GM23248 (cell line): Measurements from ENCODE around the gene FBXL3. TPM values are rescaled to one million over a fixed set of nuclear protein-coding genes. Genes with fewer than 3 reads are reported as not detected.
"Not testable (repeated sequence)": the region's sequence is repeated elsewhere in the genome, so short reads cannot be mapped to it uniquely, and the experiment has no call there.

Source experiments
- DNase-seq: peaks from one replicate; pipeline ENCODE4 v3.0.0-alpha.2; 2015
- H2AFZ ChIP-seq: fragments of 200-600 bp; sonication (generic); 2 replicates; pipeline ENCODE4 v1.6.1; 2016; ENCODE audit warnings: antibody characterized with exemption
- H3F3A ChIP-seq: fragments of 200-600 bp; sonication (generic); 2 replicates; pipeline ENCODE4 v1.6.1; 2016; ENCODE audit warnings: mild to moderate bottlenecking, antibody characterized with exemption, mixed run types; ENCODE audit not compliant: insufficient read depth
- H3K27ac ChIP-seq: fragments of 200-600 bp; sonication (generic); 2 replicates; pipeline ENCODE4 v1.5.1; 2016; ENCODE audit warnings: mild to moderate bottlenecking
- H3K27me3 ChIP-seq: fragments of 200-600 bp; sonication (generic); replicated peaks from 2 replicates; pipeline ENCODE4 v1.6.1; 2016; ENCODE audit warnings: mild to moderate bottlenecking; ENCODE audit not compliant: insufficient read depth
- H3K36me3 ChIP-seq: fragments of 200-600 bp; sonication (generic); 2 replicates; pipeline ENCODE4 v1.6.1; 2016; ENCODE audit warnings: low read depth, mild to moderate bottlenecking
- H3K4me1 ChIP-seq: fragments of 200-600 bp; sonication (generic); 2 replicates; pipeline ENCODE4 v1.6.1; 2016; ENCODE audit warnings: mild to moderate bottlenecking; ENCODE audit not compliant: insufficient read depth
- H3K4me2 ChIP-seq: fragments of 200-600 bp; sonication (generic); one replicate; pipeline ENCODE4 v1.6.1; 2016; ENCODE audit warnings: mild to moderate bottlenecking; ENCODE audit not compliant: unreplicated experiment
- H3K4me3 ChIP-seq: fragments of 200-600 bp; sonication (generic); 2 replicates; pipeline ENCODE4 v1.5.1; 2016; ENCODE audit warnings: mild to moderate bottlenecking
- H3K79me2 ChIP-seq: fragments of 200-600 bp; sonication (generic); 2 replicates; pipeline ENCODE4 v1.6.1; 2016; ENCODE audit warnings: mild to moderate bottlenecking; ENCODE audit not compliant: insufficient read depth
- H3K9ac ChIP-seq: fragments of 200-600 bp; sonication (generic); 2 replicates; pipeline ENCODE4 v1.6.1; 2016; ENCODE audit warnings: mild to moderate bottlenecking
- H3K9me2 ChIP-seq: fragments of 200-600 bp; sonication (generic); 2 replicates; pipeline ENCODE4 v1.6.1; 2016; ENCODE audit warnings: mixed run types, mild to moderate bottlenecking, moderate library complexity; ENCODE audit not compliant: insufficient read depth
- H3K9me3 ChIP-seq: fragments of 200-600 bp; sonication (generic); one replicate; pipeline ENCODE4 v1.6.1; 2017; ENCODE audit warnings: low read depth
- H4K20me1 ChIP-seq: fragments of 200-600 bp; sonication (generic); 2 replicates; pipeline ENCODE4 v1.6.0; 2016; ENCODE audit not compliant: insufficient read depth
- EZH2 ChIP-seq: fragments of 200-600 bp; sonication (generic); IDR thresholded peaks from 2 replicates; pipeline ENCODE4 v1.6.1; 2018; ENCODE audit warnings: antibody characterized with exemption, mild to moderate bottlenecking; ENCODE audit not compliant: insufficient read depth, poor library complexity, severe bottlenecking
- EZH2phosphoT487 ChIP-seq: fragments of 200-600 bp; sonication (generic); IDR thresholded peaks from 2 replicates; pipeline ENCODE4 v1.6.1; 2018; ENCODE audit warnings: antibody characterized with exemption, moderate library complexity, mild to moderate bottlenecking, low read depth; ENCODE audit not compliant: insufficient read depth
- WGBS, 2 experiments: methylation state at CpG; one replicate each; pipeline ENCODE4 v1.1.6; 2015 to 2017; ENCODE audit warnings: low lambda C conversion rate in 2 of 2, low coverage in 1 of 2; ENCODE audit errors: missing lambda C conversion rate in 2 of 2; 5-methylcytosine and 5-hydroxymethylcytosine counted together
- in situ Hi-C: fragments of 300-500 bp; cut with MboI; formaldehyde crosslinking; loops from 2 replicates; pipeline ENCODE4 v1.15.0; 2020
- polyA plus RNA-seq: library from polyadenylated mRNA; unstranded; fragments of >200 nt; fragmentation: Nextera tagmentation; extraction: Ambion mirVana; gene quantifications from 2 replicates; pipeline ENCODE4 v1.2.1, GENCODE V29; 2016
- total RNA-seq: library from RNA; depleted of rRNA; stranded (reverse); fragments of >200 nt; shearing (Covaris generic); gene quantifications from 2 replicates; pipeline ENCODE4 v1.2.3, GENCODE V29; 2014; rRNA removed

The FBXL3 gene
- total and polyA plus RNA-seq, 2 experiments from 2014 or later, result 44.8 to 83.1 TPM

- Histone ChIP-seq H3K4me3 (no peak overlapping the region), H3K4me2 (peak overlapping the region; percentile 52), H2AFZ (peak overlapping the region; percentile 5), H3K9me3 (no peaks in the 10 kb centered on the region), H3K27me3 (no peaks in the 10 kb centered on the region), H3K36me3 (no peaks in the 10 kb centered on the region), H3F3A (peaks cover 11% of the 10 kb centered on the region; the same call in 1 of the 2 replicates), H3K27ac (no peak overlapping the region), H3K9ac (no peak overlapping the region), H3K79me2 (no peaks in the 10 kb centered on the region), H3K4me1 (peaks cover 11% of the 10 kb centered on the region), H4K20me1 (no peaks in the 10 kb centered on the region), H3K9me2 (no peaks in the 10 kb centered on the region)
- WGBS, 2 experiments, result 28% methylated on average over 6 of the region's 6 CpGs
- peak; percentile 78 for DNase-seq
- in situ Hi-C loops, result no loop called here
- TF ChIP-seq EZH2 (no peak), EZH2phosphoT487 (no peak)
Observed at GRCh38 chr13:76965759-76966421, 61.1 kb downstream of the FBXL3 start.

GRCh38 chr13:76959734-76960133, 67.2 kb downstream of the FBXL3 start:
- in situ Hi-C loops, result not testable (repeated sequence)

GRCh38 chr13:76958841-76959432, 68.0 kb downstream of the FBXL3 start:
- Histone ChIP-seq H3K27me3 (no peaks in the 10 kb centered on the region), H2AFZ (no peak overlapping the region), H3K9ac (no peak overlapping the region), H3K4me1 (no peaks in the 10 kb centered on the region), H3K9me3 (no peaks in the 10 kb centered on the region), H4K20me1 (no peaks in the 10 kb centered on the region), H3K27ac (no peak overlapping the region), H3K4me3 (no peak overlapping the region), H3K79me2 (no peaks in the 10 kb centered on the region), H3K9me2 (no peaks in the 10 kb centered on the region), H3K36me3 (no peaks in the 10 kb centered on the region), H3K4me2 (no peak overlapping the region), H3F3A (no peaks in the 10 kb centered on the region)
- TF ChIP-seq EZH2 (no peak), EZH2phosphoT487 (no peak)
- WGBS, 2 experiments, result 48 to 59% methylated on average over 4 of the region's 4 CpGs
- no peak for DNase-seq
- in situ Hi-C loops, result no loop called here

More at GRCh38 chr13:76959734-76960133, 67.2 kb downstream of the FBXL3 start:
- not testable (repeated sequence) for H3K79me2 ChIP-seq, H3F3A ChIP-seq, H3K9me2 ChIP-seq, H3K9ac ChIP-seq, H3K27me3 ChIP-seq, H3K9me3 ChIP-seq, H3K36me3 ChIP-seq, H2AFZ ChIP-seq, H4K20me1 ChIP-seq, H3K4me2 ChIP-seq, H3K4me1 ChIP-seq, H3K4me3 ChIP-seq, DNase-seq, H3K27ac ChIP-seq

- Histone ChIP-seq H3K9me2 (no peaks in the 10 kb centered on the region), H3K36me3 (no peaks in the 10 kb centered on the region), H3F3A (no peaks in the 10 kb centered on the region), H3K79me2 (no peaks in the 10 kb centered on the region), H3K27me3 (no peaks in the 10 kb centered on the region), H3K27ac (no peak overlapping the region), H4K20me1 (no peaks in the 10 kb centered on the region), H2AFZ (no peak overlapping the region), H3K9me3 (no peaks in the 10 kb centered on the region), H3K4me1 (no peaks in the 10 kb centered on the region), H3K4me3 (no peak overlapping the region), H3K9ac (no peak overlapping the region), H3K4me2 (no peak overlapping the region)
- in situ Hi-C loops, result no loop called here
- 55 to 66% methylated on average over 5 of the region's 5 CpGs for WGBS, 2 experiments
- TF ChIP-seq EZH2, result no peak
- TF ChIP-seq EZH2phosphoT487, result no peak
- DNase-seq, result no peak
Observed at GRCh38 chr13:76955661-76956060, 71.3 kb downstream of the FBXL3 start.

Other genes with a start within 250 kb of the FBXL3 start
- 26.4 and 30.4 TPM in 2 replicates for gene KCTD12, start 140.8 kb downstream of the FBXL3 start, total RNA-seq
- gene KCTD12, start 140.8 kb downstream of the FBXL3 start, polyA plus RNA-seq, result 4.0 and 4.5 TPM in 2 replicates
- not detected in 2 replicates for gene ACOD1, start 78.6 kb downstream of the FBXL3 start, total RNA-seq
- not detected in 2 replicates for gene ACOD1, start 78.6 kb downstream of the FBXL3 start, polyA plus RNA-seq
- gene CLN5, start 35.1 kb downstream of the FBXL3 start, total RNA-seq, result 32.4 and 35.9 TPM in 2 replicates
- 35.3 and 36.4 TPM in 2 replicates for gene CLN5, start 35.1 kb downstream of the FBXL3 start, polyA plus RNA-seq